ENCODE results near the gene NR6A1. TPM values are rescaled to one million over a fixed set of nuclear protein-coding genes. Genes with fewer than 3 reads are reported as not detected.

Gene NR6A1
- total RNA-seq, 2 donors from 2014 or later, result 0.71 to 4.6 TPM

DNA sequence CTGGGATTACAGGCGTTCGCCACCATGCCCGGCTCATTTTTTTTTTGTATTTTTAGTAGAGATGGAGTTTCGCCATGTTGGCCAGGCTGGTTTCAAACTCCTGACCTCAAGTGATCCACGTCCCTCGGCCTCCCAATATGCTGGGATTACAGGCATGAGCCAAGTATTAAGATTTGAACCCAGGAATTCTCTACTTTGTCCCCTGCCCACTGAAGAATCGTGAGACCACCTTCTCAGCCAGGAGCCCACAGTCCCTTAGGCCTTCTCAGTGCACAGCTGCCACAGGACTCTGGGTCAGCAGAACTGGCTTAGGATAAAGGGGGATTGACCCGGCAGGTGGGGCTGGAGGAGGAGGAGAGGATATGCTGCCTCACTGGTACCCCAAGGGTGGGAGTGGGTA, 19.2 kb upstream of the NR6A1 start:
- DNase-seq (ENCODE audit: low spot score) (no peak), ATAC-seq (ENCODE audit: insufficient number of reproducible peaks, low FRiP score, low read depth) (no peak)
- Histone ChIP-seq H3K27ac (no peak overlapping the region), H3K9me3 (no peaks in the 10 kb centered on the region), H3K36me3 (no peaks in the 10 kb centered on the region), H3K27me3 (replicated peaks; ENCODE audit: insufficient read depth) (no peaks in the 10 kb centered on the region), H3K4me1 (ENCODE audit: control insufficient read depth in 1 of 2, low read depth in 2 of 2) (no peaks in the 10 kb centered on the region), H3K4me3 (no peak overlapping the region)
- TF ChIP-seq CTCF (IDR thresholded peaks at IDR 0.05), result no peak

- ATAC-seq (ENCODE audit: insufficient number of reproducible peaks, low FRiP score, low read depth), result no peak
- no peak for TF ChIP-seq CTCF (IDR thresholded peaks at IDR 0.05)
Measured at GRCh38 chr9:124789531-124789930, 18.4 kb upstream of the NR6A1 start.

DNA sequence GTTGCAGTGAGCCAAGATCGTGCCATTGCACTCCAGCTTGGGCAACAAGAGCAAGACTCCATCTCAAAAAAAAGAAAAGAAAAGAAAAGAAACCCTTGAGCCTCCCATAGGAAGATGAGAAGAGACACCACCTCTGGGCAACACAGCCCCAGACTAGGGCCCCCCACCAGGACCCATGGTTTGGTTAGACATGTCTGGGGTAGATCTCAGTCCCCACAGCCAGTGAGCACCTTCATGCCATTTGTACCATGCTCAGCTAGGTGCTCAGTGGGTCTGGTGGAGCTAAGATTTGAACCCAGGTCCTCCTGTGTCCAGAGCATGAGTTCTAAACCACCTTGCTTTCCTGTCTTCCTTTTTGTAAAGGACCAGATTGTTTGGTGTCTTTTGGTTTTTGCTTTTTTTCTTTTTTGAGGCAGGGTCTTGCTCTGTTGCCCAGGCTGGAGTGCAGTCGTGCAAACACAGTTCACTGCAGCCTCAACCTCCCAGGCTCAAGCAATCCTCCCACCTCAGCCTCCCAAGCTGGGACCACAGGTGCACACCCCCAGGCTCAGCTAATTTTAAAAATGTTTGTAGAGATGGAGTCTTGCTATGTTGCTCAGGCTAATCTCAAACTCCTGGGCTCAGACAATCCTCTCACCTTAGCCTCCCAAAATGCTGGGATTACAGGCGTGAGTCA, 17.6 kb upstream of the NR6A1 start:
- ATAC-seq (ENCODE audit: insufficient number of reproducible peaks, low FRiP score, low read depth) (no peak), DNase-seq (ENCODE audit: low spot score) (no peak)
- Histone ChIP-seq H3K4me1 (ENCODE audit: control insufficient read depth in 1 of 2, low read depth in 2 of 2) (no peaks in the 10 kb centered on the region), H3K27ac (no peak overlapping the region), H3K36me3 (no peaks in the 10 kb centered on the region), H3K4me3 (no peak overlapping the region), H3K9me3 (no peaks in the 10 kb centered on the region), H3K27me3 (replicated peaks; ENCODE audit: insufficient read depth) (no peaks in the 10 kb centered on the region)
- no peak for TF ChIP-seq CTCF (IDR thresholded peaks at IDR 0.05)

More at GRCh38 chr9:124789531-124789930, 18.4 kb upstream of the NR6A1 start:
- no peaks in the 10 kb centered on the region for H3K27me3 ChIP-seq (replicated peaks; ENCODE audit: insufficient read depth)
- no peak for DNase-seq (ENCODE audit: low spot score)
- H3K9me3 ChIP-seq, result no peaks in the 10 kb centered on the region
- no peaks in the 10 kb centered on the region for H3K4me1 ChIP-seq (ENCODE audit: control insufficient read depth in 1 of 2, low read depth in 2 of 2)
- H3K4me3 ChIP-seq, result no peak overlapping the region
- H3K27ac ChIP-seq, result no peak overlapping the region
- no peaks in the 10 kb centered on the region for H3K36me3 ChIP-seq

DNA sequence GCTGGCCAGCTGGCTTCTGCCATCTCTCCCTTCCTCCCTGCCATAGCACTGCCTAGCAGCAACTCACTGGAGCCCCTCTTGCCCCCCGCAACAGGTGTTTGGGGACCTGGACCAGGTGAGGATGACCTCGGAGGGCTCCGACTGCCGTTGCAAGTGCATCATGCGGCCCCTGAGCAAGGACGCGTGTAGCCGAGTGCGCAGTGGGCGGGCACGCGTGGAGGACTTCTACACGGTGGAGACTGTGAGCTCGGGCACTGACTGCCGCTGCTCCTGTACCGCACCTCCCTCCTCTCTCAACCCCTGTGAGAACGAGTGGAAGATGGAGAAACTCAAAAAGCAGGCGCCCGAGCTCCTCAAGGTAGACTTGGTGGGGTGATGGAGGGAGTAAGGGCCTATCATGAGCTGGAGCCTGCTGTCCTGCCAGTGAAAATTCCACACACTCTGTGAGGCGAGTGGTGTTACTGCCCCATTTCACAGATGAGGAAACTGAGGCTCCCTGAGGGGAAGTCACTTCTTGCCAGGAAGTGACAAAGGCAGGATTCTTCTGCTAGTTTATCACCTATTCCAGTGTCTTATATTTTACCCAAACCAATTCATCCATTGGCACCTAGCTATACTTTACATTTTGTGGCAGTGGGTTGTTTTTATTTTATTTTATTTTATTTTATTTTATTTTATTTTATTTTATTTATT, 15.9 kb upstream of the NR6A1 start:
- no peak overlapping the region for H3K27ac ChIP-seq
- H3K4me3 ChIP-seq, result no peak overlapping the region
- H3K9me3 ChIP-seq, result no peaks in the 10 kb centered on the region
- no peaks in the 10 kb centered on the region for H3K36me3 ChIP-seq
- H3K4me1 ChIP-seq (ENCODE audit: control insufficient read depth in 1 of 2, low read depth in 2 of 2), result no peaks in the 10 kb centered on the region
- H3K27me3 ChIP-seq (replicated peaks; ENCODE audit: insufficient read depth), result no peaks in the 10 kb centered on the region
- DNase-seq (ENCODE audit: low spot score) (no peak), ATAC-seq (ENCODE audit: insufficient number of reproducible peaks, low FRiP score, low read depth) (no peak)
- TF ChIP-seq CTCF (IDR thresholded peaks at IDR 0.05), result no peak

- ATAC-seq (ENCODE audit: insufficient number of reproducible peaks, low FRiP score, low read depth), result no peak
Measured at GRCh38 chr9:124784509-124784908, 13.4 kb upstream of the NR6A1 start.

More at GRCh38 chr9:124784509-124784908, 13.4 kb upstream of the NR6A1 start:
- no peaks in the 10 kb centered on the region for H3K4me1 ChIP-seq (ENCODE audit: control insufficient read depth in 1 of 2, low read depth in 2 of 2)
- no peak for DNase-seq (ENCODE audit: low spot score)
- no peak overlapping the region for H3K4me3 ChIP-seq
- H3K27me3 ChIP-seq (replicated peaks; ENCODE audit: insufficient read depth), result no peaks in the 10 kb centered on the region
- no peak overlapping the region for H3K27ac ChIP-seq
- no peaks in the 10 kb centered on the region for H3K9me3 ChIP-seq
- TF ChIP-seq CTCF (IDR thresholded peaks at IDR 0.05), result no peak
- H3K36me3 ChIP-seq, result no peaks in the 10 kb centered on the region

Measured in thoracic aorta (tissue), 2 donors.